Measurements from ENCODE around the gene INTS1.

The INTS1 gene

DNA sequence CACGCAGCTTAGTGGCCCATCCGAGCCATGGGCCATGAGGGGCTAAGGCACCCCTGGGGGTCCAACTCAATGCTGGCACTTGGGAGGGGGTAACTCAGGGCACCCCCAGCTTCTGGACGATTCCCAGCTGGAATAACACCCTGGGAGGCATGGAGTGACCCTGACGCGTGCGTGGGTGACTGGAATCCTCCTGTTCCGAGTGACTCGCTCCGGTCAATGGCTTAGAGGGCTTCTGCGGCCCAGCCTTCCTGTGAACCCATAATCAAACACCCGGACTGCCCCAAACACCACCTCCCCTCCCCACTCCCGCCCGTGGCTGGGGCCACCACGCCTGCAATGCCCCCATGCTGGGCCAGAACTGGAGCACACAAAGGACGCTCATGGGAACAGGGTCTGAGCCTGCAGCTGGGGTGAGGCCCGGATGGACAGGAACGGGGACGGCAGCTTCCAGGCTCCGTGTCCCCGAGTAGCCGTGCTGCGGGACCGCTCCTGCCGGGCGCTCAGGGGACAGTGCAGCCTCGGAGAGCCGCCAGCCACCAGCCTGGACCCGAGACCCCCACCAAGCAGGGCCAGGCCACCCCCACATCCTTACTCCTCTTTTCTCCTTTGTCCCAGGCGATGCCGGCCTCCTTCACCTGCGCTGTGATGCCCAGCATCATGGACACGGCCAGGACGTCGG lies 8.5 kb downstream of the INTS1 start:
- intact Hi-C loops (cut with DNase I): no loop called here
- no peak for DNase-seq

DNA sequence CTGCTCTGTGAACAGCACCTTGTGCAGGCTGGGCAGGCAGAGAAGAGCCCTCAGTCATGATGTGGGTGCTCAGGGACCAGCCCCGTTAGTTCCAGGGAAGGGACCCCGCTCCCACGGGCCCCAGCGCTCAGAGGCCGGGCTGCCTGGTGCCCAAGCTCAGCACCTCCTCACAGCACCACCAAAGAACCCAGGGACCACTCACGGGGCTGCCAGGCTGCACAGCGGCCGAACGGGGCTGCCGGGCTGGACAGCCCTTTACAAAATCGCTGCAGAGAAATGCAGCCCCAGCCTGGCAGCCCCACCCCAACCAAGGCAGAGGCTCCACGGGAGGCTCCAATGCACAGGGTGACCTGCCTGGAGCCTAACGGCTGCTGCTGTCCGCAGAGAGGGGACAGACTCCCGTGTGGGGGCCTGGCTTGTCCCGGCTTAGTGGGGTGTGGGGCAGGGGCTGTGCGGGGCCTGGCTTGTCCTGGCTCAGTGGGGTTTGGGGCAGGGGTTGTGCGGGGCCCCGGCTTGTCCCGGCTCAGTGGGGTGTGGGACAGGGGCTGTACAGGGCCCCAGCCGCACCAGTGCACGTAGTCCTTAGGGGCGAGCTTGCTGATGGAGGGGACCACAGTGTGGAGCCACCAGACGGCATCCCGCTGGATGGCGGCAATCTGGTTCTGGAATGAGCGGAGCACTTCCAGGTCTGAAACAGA lies 9.2 kb downstream of the INTS1 start:
- intact Hi-C loops (cut with DNase I): no loop called here
- DNase-seq: no peak

DNA sequence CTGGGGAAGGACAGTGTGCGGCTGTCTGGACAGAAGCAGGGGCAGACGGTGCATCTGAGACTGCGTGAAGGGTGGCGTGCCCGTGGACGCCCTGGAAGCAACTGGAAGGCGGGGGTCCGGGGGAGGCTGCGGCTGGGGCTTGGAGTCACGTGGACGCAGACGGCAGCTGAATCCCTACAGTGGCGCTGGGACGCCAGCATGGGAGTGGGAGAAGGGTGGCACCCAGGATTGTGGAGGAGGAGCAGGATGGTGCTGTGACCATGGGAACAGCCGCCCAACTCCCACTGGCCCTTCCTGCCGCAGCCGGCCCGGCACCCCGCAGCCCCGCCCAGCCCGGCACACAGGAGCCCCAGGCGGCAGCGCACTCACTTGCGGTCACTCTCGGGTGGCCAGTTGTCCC lies 9.7 kb downstream of the INTS1 start:
- intact Hi-C loops (cut with DNase I): no loop called here

DNA sequence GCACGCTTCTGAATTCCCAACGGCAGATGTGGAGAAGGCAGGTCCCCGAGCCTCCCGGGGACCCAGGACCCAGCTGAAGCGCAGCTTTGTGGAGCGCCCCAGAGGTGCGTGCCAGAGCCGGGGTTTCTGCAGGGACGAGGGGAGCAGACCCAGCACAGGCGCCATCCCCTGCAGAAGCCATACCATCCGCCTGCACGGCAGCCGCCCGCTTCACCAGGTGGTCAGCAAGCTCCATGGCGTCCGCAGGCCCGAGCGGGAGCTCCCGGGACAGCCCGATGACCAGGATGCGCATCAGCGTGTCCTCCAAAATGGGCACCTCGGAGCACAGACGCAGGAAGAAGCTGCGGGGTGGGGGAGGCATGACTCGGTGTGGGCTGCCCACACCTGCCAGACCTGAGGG lies 10.6 kb downstream of the INTS1 start:
- intact Hi-C loops (cut with DNase I): no loop called here
- DNase-seq: no peak

More for the DNA sequence above, 9.7 kb downstream of the INTS1 start:
- no peak for DNase-seq

DNA sequence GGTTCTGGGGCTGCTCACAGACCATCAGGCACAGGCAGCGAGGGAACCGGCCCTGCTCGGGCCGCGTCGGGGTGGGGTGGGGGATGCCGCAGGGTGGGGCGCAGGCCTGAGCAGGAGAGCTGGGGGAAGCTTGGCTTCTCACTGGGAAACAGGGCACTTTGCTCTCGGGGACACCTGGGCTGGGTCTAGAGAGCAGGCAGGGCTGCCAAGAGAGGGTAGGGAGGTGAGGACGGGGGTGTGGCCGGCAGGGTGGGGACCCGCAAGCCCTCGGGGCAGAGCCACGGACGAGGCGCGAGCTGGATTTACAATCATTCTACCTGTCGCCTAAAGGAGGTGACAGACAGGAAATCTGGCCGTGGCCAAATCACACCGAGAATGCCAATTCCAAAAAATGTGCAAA lies 11.1 kb downstream of the INTS1 start:
- no peak for DNase-seq
- intact Hi-C loops (cut with DNase I): no loop called here

DNA sequence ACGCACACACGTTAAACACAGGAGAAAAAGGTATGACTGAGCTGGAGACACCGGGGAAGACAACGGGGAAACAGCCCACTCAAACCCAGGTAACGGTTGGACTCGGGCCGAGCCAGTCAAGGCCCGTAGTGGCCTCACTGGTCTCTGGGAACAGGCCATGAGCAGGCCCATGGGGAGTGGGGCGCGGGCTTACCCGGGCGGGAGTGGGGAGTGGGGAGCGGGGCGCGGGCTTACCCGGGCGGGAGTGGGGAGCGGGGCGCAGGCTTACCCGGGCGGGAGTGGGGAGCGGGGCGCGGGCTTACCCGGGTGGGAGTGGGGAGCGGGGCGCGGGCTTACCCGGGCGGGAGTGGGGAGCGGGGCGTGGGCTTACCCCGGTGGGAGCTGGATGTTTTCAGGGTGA lies 11.5 kb downstream of the INTS1 start:
- intact Hi-C loops (cut with DNase I): no loop called here
- DNase-seq: no peak

DNA sequence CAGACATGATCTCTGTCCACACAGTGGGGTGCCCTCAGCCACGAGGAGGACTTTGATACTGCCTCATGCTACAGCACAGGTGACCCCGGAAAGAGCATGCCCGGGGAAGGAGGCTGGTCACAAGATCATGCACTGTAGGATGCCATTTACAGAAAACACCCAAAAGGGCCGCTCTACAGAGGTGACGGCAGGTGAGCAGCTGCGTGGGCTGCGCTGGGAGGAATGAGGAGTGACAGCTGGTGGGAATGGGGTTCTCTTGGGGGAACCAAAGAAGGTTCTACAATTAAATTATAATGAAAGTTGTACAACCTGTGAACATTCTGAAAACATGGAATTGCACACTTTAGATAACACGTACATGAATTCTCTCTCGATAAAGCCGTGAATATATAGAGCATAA lies 12.0 kb downstream of the INTS1 start:
- intact Hi-C loops (cut with DNase I): no loop called here
- DNase-seq: peak in 14 of 42 donors; percentile 15 to 60 (median 40)

DNA sequence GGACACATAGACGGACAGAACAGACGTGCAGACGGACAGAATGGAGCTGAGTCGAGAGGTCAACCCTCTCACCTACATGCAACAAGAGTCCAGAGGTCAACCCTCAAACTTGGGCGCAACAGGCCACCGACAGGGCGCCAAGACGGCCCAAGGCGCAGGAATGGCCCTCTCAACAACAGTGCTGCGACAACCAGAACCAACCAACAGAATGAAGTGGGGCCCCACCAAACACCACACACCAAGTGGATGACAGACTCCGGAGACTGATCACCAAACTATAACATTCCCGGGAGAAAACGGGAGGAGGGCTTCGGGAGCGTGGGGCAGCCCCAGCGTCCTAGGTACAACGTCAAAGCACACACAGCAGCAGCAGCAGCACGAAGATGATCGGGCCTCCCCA lies 13.4 kb downstream of the INTS1 start:
- DNase-seq: no peak
- intact Hi-C loops (cut with DNase I): no loop called here

DNA sequence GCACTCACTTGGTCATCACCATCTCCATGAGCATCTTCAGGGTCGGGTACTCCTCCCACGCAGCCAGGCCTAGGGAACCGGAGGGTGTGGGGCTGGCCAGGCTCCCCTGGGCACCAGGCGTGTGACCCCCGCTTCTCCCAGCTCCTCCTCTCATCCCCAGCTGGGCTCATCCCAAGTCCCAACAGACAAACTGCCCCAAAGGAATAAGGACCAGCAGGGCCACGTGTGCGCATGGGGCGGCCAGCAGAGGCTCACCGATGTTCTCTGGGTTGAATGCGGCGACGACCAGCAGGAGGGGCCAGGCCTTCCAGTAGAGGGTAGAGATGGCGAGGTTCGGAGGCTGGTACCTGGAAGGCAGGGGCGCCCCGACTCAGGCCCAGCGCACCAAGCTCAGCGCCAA lies 14.9 kb downstream of the INTS1 start:
- no peak for DNase-seq
- intact Hi-C loops (cut with DNase I): no loop called here

DNA sequence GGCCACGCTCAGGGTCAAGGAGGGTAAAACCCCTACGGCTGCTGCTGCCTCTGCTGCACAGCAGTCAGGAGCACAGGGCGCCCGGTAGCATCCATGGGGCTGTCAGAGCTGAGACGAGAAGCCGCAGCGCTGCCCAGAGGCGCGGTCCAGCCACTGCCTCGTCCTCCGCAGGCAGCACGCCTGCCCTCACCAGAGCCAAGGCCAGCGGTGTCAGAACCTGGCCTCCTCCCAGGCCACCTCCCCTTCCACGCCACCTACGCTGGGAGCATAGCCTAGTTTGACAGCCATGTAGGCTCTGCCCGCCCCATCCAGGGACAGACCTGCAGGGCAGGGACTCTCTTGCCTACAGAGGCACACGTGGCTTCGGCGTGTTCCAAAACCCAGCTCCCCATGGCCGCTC lies 16.2 kb downstream of the INTS1 start:
- intact Hi-C loops (cut with DNase I): no loop called here
- DNase-seq: no peak

DNA sequence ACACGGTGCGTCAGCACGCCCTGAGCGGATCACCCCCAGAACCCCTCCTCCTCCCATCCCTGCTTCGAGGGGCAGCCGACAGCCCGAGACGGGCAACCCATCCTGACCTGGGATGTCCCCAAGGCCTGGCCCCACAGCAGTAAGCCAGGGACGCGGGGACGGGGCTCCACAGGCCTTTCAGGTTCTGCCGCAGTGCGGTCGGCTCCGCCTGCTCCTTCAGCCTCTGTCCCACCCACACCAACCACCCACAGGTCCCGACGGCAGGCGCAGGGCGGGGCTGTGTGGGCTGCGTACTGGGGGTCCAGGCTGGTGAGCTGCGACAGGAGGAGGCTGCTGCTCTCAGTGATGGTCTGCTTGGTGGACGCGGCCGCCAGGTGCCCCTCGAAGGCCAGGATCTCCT lies 16.7 kb downstream of the INTS1 start:
- DNase-seq: peak in 6 of 42 donors; percentile 17 to 42 (median 22)
- intact Hi-C loops (cut with DNase I): no loop called here

DNA sequence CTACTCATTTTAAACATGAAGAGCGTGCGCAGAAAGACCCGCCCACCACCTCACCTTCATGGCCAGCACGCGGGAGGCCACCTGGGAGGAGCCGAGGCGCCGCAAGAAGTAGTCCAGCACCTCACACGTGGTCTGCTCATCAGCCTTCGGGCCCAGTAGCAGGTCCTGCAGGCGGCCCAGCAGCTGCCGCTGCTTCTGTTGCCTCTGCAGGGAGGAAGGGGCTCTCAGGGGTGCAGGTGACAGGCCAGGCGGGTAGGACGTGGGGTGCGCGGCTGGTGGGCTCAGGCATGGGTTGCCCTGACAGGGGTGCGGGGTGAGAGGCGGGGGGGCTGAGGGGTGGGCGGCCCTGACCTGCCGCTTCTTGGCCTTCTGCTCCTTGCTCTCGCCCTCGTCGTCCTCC lies 17.6 kb downstream of the INTS1 start:
- intact Hi-C loops (cut with DNase I): no loop called here
- no peak for DNase-seq

DNA sequence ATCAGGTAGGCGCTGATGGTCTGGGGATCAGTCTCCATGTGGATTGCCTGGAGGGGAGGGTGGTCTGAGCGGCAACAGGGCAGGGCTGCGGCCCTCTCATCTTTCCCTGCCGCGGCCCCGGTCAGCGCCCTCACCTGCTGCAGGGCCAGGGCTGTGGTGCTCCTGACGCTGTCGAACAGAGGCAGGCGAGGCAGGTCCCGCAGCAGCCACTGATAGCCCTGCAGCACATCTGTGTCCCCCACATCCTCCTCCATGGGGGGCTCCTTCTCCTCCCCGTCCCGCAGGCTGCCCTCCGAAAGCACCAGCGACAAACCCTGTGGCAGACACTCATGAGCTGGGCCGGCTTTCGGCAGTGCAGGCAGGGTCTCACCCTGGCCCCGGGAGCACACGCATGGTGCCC lies 19.0 kb downstream of the INTS1 start:
- no peak for DNase-seq

DNA sequence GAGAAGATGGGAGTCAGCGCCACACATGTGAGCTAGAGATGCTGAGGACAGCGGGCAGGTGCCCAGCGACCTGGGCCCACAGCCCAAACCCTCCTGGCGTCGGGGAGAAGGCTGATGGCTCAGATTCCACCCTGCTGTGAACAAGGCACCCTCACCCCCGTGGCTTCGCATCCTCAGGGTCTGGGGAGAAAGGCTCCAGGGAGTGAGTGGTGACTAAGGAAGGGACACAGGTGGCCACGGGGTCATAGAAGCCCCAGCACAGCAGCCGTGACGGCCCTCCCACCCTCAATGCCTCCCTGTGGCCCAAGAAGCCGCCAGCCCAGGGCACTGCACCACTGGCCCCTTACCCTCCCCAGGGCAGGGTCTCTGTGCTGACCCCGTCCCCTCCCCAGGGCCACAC lies 19.6 kb downstream of the INTS1 start:
- DNase-seq: no peak
- intact Hi-C loops (cut with DNase I): loop anchor here (5.0 kb wide), 1 partner anchor 52 kb away; no protein-coding TSS in a partner anchor

More for the DNA sequence above, 19.0 kb downstream of the INTS1 start:
- intact Hi-C loops (cut with DNase I): no loop called here

DNA sequence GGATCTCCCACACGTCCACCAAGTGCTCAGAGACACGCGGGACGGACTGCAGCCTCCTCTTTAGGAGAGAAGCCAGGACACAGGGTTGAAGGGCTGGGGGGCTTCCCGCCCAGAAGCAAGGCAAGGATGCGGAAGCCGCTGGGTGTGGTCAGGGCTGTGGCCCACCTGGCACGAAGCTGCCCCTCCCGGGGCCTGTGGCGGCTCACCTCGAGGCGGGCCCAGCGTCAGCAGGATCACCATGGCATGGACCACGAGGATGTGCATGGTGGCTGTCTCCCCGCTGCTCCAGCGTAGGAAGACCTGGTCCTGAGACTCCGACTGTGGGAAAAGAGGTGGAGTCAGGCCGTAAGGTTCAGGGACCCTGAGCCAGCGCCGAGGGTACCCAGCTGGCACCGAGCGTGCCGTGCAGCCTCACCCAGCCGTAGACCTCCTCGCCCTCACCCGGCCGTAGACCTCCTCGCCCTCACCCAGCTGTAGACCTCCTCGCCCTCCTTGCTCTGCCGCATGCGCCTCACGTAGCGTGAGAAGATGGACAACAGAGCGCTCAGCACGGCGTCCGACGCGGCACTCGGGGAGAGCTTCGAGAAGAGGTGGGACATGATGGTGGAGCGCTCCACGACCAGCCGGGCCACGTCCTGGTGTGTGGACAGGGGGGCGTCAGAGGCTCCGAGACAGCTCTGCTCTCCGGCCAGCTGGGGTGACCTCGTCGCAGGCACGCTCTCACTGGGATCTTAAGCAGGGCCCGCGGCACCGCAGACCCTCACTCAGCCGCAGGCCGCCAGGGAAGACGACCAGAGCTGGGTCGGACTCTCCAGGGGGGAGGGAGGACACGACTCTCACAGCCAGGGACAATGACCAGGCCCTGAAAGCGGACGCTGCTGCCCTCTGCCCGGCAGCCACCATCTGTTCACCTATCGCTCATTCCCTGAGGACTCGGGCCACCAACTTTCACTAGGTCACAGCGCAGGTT lies 20.4 kb downstream of the INTS1 start:
- intact Hi-C loops (cut with DNase I): loop anchor here (5.0 kb wide), 1 partner anchor 52 kb away; no protein-coding TSS in a partner anchor
- no peak for DNase-seq

DNA sequence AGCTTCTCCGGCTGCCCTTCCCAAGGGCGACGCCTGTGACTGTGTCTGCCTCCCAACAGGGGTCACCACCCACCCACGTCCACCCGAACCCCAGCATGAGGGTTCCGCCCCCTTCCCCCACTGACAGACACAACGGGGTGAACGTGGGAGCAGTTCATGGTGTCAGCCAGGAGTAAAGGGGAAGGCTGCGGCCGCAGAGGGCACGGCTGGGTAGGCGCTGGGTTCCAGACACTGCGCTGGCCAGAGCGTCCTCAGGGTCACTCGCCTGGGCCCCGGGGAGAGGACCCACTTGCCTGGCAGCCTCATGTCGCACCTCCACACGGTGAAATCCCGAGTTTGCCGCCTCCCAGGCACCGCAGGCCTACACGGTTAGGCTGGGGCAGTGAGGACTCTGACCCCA lies 21.1 kb downstream of the INTS1 start:
- intact Hi-C loops (cut with DNase I): loop anchor here (5.0 kb wide), 1 partner anchor 51 kb away; no protein-coding TSS in a partner anchor
- DNase-seq: no peak

DNA sequence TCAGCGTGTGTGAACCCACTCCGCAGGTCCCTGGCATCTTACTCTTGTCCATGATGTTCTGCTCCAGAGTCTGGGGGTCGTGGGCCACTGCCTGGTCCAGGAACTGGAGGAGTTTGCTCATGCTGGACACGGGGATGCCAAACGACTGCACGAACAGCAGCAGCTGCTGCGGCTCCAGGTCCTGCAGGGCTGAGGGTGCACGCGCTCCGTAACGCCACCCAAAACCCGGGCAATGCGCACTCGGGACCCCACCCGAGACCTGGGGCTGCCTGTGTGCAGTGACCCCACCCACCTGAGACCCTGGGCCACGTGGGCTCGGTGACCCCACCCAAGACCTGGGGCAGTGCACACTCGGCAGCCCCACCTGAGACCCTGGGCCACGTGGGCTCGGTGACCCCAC lies 22.9 kb downstream of the INTS1 start:
- intact Hi-C loops (cut with DNase I): loop anchor here (5.0 kb wide), 1 partner anchor 49 kb away; no protein-coding TSS in a partner anchor
- DNase-seq: no peak

DNA sequence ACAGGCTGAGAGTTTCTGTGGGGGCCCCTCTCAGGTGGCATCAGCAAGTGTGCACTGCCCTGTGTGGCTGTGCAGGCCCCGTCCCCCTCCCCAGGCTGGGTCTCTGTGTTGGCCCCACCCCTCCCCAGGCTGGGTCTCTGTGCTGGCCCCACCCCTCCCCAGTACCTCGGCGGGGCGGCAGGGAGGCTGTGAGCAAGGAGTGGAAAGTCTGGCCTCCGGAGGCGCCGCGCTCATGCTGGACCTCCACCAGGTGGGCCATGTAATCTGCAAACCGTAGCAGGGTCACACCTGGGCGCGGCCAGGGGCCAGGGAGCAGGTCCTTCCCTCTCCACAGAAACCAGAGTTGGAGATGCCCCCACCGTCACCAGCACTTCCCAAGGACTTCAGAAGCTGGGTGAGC lies 23.5 kb downstream of the INTS1 start:
- intact Hi-C loops (cut with DNase I): loop anchor here (5.0 kb wide), 1 partner anchor 48 kb away; no protein-coding TSS in a partner anchor
- DNase-seq: no peak

DNA sequence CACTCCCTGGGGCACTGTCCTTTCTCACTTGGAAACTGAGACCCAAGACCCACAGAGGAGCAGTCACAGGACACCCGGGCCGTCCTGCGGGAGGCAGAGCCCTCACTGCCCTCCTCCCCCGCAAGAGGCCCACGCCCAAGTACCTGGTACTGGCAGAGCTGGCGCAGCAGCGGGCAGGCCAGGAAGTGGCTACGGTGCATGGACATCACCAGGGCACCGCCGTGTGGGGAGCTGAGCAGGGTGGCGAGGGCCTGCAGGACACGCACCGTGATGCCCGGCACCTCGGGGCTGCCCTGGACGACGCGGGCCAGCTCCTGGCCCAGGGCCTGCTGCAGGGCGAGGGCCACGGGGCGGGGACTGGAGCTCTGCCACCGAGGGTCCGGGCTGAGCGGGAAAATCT lies 24.9 kb downstream of the INTS1 start:
- no peak for DNase-seq
- intact Hi-C loops (cut with DNase I): no loop called here

DNA sequence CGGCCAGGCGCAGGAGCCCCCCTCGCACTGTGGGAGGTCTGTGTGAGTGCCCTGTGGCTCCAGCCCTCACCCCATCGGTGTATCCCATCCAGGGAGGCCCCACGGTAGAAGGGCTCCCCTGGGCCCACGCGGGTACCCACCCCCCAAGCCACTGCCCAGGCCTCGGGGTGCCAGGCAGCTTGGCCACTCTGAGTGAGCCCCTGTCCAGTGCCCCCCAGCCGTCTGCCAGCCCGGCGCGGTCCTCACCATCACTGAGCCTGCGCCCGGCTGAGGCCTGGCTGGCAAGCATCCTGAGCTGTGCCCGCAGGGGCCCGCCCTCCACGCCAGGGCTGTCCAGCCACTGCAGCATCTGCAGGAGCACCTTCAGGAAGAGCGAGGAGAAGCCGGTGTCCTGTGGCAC lies 25.7 kb downstream of the INTS1 start:
- no peak for DNase-seq
- intact Hi-C loops (cut with DNase I): no loop called here

Data from head of caudate nucleus (tissue), 42 donors.